Neural crest cell (in vitro differentiated cells): ENCODE data around the gene FAM228A. TPM values are rescaled to one million over a fixed set of nuclear protein-coding genes. Genes with fewer than 3 reads are reported as not detected.

Experiments used
- DNase-seq: peaks from one replicate; pipeline ENCODE4 v3.0.0; 2021; ENCODE audit warnings: low read depth, mixed read lengths, low spot score
- H3K27ac Mint-ChIP-seq: one replicate; pipeline ENCODE4 v1.8.0; 2021; ENCODE audit warnings: mild to moderate bottlenecking, mixed read lengths; ENCODE audit not compliant: unreplicated experiment
- H3K27me3 Mint-ChIP-seq: 2 replicates; pipeline ENCODE4 v1.8.0; 2021; ENCODE audit warnings: low read depth, mild to moderate bottlenecking, mixed read lengths
- H3K36me3 Mint-ChIP-seq: 2 replicates; pipeline ENCODE4 v1.8.0; 2021; ENCODE audit warnings: low read depth, mild to moderate bottlenecking, mixed read lengths
- H3K4me1 Mint-ChIP-seq: 2 replicates; pipeline ENCODE4 v1.8.0; 2021; ENCODE audit warnings: mixed read lengths
- H3K4me3 Mint-ChIP-seq: one replicate; pipeline ENCODE4 v1.8.0; 2021; ENCODE audit warnings: mild to moderate bottlenecking, mixed read lengths
- H3K9me3 Mint-ChIP-seq: 2 replicates; pipeline ENCODE4 v1.8.0; 2021; ENCODE audit warnings: mixed read lengths
- CTCF ChIP-seq: fragments of 200-600 bp; sonication (generic); conservative IDR thresholded peaks from 2 replicates; pipeline ENCODE4 v1.5.0; 2021; ENCODE audit warnings: antibody characterized with exemption, mild to moderate bottlenecking
- total RNA-seq: library from RNA; stranded (reverse); gene quantifications from 2 replicates; pipeline ENCODE4 v1.2.1, GENCODE V29; 2021

The FAM228A gene
- total RNA-seq, 1 donor from 2014 or later: 0.51 TPM

GRCh38 chr2:24153478-24153877 is 21.4 kb upstream of the FAM228A start:
- no peak for DNase-seq
- no peaks in the 10 kb centered on the region for H3K4me1 Mint-ChIP-seq
- no peaks in the 10 kb centered on the region for H3K9me3 Mint-ChIP-seq
- H3K27me3 Mint-ChIP-seq: no peaks in the 10 kb centered on the region
- H3K4me3 Mint-ChIP-seq: no peak overlapping the region
- H3K27ac Mint-ChIP-seq: no peak overlapping the region
- peaks cover 23% of the 10 kb centered on the region for H3K36me3 Mint-ChIP-seq
- no peak for TF ChIP-seq CTCF

GRCh38 chr2:24158131-24158530 is 16.7 kb upstream of the FAM228A start:
- Mint-ChIP-seq H3K4me3 (no peak overlapping the region), H3K36me3 (peaks cover 30% of the 10 kb centered on the region), H3K4me1 (no peaks in the 10 kb centered on the region), H3K27ac (peak overlapping the region; percentile 44), H3K27me3 (no peaks in the 10 kb centered on the region), H3K9me3 (peaks cover 7% of the 10 kb centered on the region)
- no peak for TF ChIP-seq CTCF
- DNase-seq: no peak

GRCh38 chr2:24159708-24160107 is 15.1 kb upstream of the FAM228A start:
- no peak overlapping the region for H3K4me3 Mint-ChIP-seq
- peaks cover 30% of the 10 kb centered on the region for H3K36me3 Mint-ChIP-seq
- peaks cover 7% of the 10 kb centered on the region for H3K9me3 Mint-ChIP-seq
- no peak overlapping the region for H3K27ac Mint-ChIP-seq
- no peak for DNase-seq
- TF ChIP-seq CTCF: no peak
- no peaks in the 10 kb centered on the region for H3K4me1 Mint-ChIP-seq
- H3K27me3 Mint-ChIP-seq: no peaks in the 10 kb centered on the region

- Mint-ChIP-seq H3K4me3 (no peak overlapping the region), H3K9me3 (peaks cover 7% of the 10 kb centered on the region), H3K36me3 (peaks cover 30% of the 10 kb centered on the region), H3K27me3 (no peaks in the 10 kb centered on the region), H3K4me1 (no peaks in the 10 kb centered on the region), H3K27ac (no peak overlapping the region)
- TF ChIP-seq CTCF: no peak
- no peak for DNase-seq
These were observed 14.1 kb upstream of the FAM228A start for GRCh38 chr2:24160761-24161160.

GRCh38 chr2:24162494-24162893 is 12.4 kb upstream of the FAM228A start:
- no peak overlapping the region for H3K27ac Mint-ChIP-seq
- H3K4me1 Mint-ChIP-seq: no peaks in the 10 kb centered on the region
- H3K27me3 Mint-ChIP-seq: no peaks in the 10 kb centered on the region
- peaks cover 7% of the 10 kb centered on the region for H3K9me3 Mint-ChIP-seq
- H3K4me3 Mint-ChIP-seq: no peak overlapping the region
- no peak for DNase-seq
- TF ChIP-seq CTCF: no peak
- H3K36me3 Mint-ChIP-seq: peaks cover 28% of the 10 kb centered on the region

GRCh38 chr2:24163186-24163585 is 11.7 kb upstream of the FAM228A start:
- no peaks in the 10 kb centered on the region for H3K4me1 Mint-ChIP-seq
- DNase-seq: no peak
- no peak overlapping the region for H3K4me3 Mint-ChIP-seq
- no peak for TF ChIP-seq CTCF
- H3K9me3 Mint-ChIP-seq: peaks cover 7% of the 10 kb centered on the region
- H3K27ac Mint-ChIP-seq: no peak overlapping the region
- H3K36me3 Mint-ChIP-seq: peaks cover 26% of the 10 kb centered on the region
- no peaks in the 10 kb centered on the region for H3K27me3 Mint-ChIP-seq
